Common myeloid progenitor, CD34-positive (primary cell): ENCODE measurements around the gene BFSP2.
A peak's percentile ranks its signal among the peaks of the same experiment; 100 is the strongest.
"Not testable (repeated sequence)": the region's sequence is repeated elsewhere in the genome, so short reads cannot be mapped to it uniquely, and the experiment has no call there.

Experiments used
- CTCF ChIA-PET: fragments of 350-600 bp; sonication (Branson Sonifier 250); formaldehyde crosslinking; loops from one replicate; lab custom pipeline; 2021; ENCODE audit warnings: antibody characterized with exemption; lab: Charles Lee
- POLR2A ChIA-PET: fragments of 350-600 bp; sonication (Branson Sonifier 250); formaldehyde crosslinking; loops from one replicate; lab custom pipeline; 2021; ENCODE audit warnings: antibody characterized with exemption; lab: Charles Lee
- DNase-seq, 3 donors: peaks; one replicate each; pipeline versions ENCODE4 v3.0.0 to v3.0.0-alpha.2; 2013
- H3K27ac ChIP-seq, 2 experiments: 1 replicate in 1 of 2; 2 replicates in 1 of 2; pipeline ENCODE4 v1.7.0; 2013; ENCODE audit warnings: inconsistent platforms in 2 of 2, low read length in 2 of 2, mild to moderate bottlenecking in 2 of 2, low read depth in 1 of 2, moderate library complexity in 1 of 2; ENCODE audit not compliant: severe bottlenecking in 2 of 2, insufficient read depth in 1 of 2, poor library complexity in 1 of 2
- H3K27me3 ChIP-seq, 5 experiments: replicated peaks in 2 of 5; 1 replicate in 3 of 5; 2 replicates in 2 of 5; pipeline versions ENCODE4 v1.6.1 to v1.7.0; 2013; ENCODE audit warnings: low read length in 4 of 5, mild to moderate bottlenecking in 2 of 5, moderate library complexity in 2 of 5, inconsistent platforms in 1 of 5; ENCODE audit not compliant: insufficient read depth in 5 of 5, control insufficient read depth in 4 of 5
- H3K36me3 ChIP-seq, 4 experiments: 1 replicate in 2 of 4; 2 replicates in 2 of 4; pipeline versions ENCODE4 v1.6.1 to v1.7.0; 2013; ENCODE audit warnings: low read length in 3 of 4, control low read depth in 1 of 4, mild to moderate bottlenecking in 1 of 4; ENCODE audit not compliant: control insufficient read depth in 4 of 4, insufficient read depth in 4 of 4
- H3K4me1 ChIP-seq, 4 experiments: 1 replicate in 3 of 4; 2 replicates in 1 of 4; pipeline versions ENCODE4 v1.6.1 to v1.7.1; 2013; ENCODE audit warnings: low read length in 3 of 4, mild to moderate bottlenecking in 3 of 4, control low read depth in 1 of 4, inconsistent platforms in 1 of 4, moderate library complexity in 1 of 4; ENCODE audit not compliant: control insufficient read depth in 4 of 4, insufficient read depth in 4 of 4; ENCODE audit errors: control extremely low read depth in 1 of 4
- H3K4me3 ChIP-seq, 7 experiments: 1 replicate in 4 of 7; 2 replicates in 3 of 7; pipeline versions ENCODE4 v1.5.1 to v1.7.0; 2013; ENCODE audit warnings: mild to moderate bottlenecking in 7 of 7, low read length in 6 of 7, moderate library complexity in 6 of 7, inconsistent platforms in 2 of 7, low read depth in 2 of 7, control low read depth in 1 of 7; ENCODE audit not compliant: insufficient read depth in 4 of 7, control insufficient read depth in 1 of 7; ENCODE audit errors: extremely low read depth in 1 of 7
- H3K9me3 ChIP-seq, 5 experiments: 1 replicate in 4 of 5; 2 replicates in 1 of 5; pipeline versions ENCODE4 v1.6.1 to v1.7.1; 2013; ENCODE audit warnings: low read length in 4 of 5, mild to moderate bottlenecking in 2 of 5, inconsistent platforms in 1 of 5, low read depth in 1 of 5, moderate library complexity in 1 of 5; ENCODE audit not compliant: control insufficient read depth in 4 of 5, insufficient read depth in 2 of 5; ENCODE audit errors: control extremely low read depth in 1 of 5
- WGBS: methylation state at CpG from one replicate; pipeline ENCODE4 v1.1.5; 2013; ENCODE audit not compliant: insufficient coverage; 5-methylcytosine and 5-hydroxymethylcytosine counted together

Gene BFSP2

DNA sequence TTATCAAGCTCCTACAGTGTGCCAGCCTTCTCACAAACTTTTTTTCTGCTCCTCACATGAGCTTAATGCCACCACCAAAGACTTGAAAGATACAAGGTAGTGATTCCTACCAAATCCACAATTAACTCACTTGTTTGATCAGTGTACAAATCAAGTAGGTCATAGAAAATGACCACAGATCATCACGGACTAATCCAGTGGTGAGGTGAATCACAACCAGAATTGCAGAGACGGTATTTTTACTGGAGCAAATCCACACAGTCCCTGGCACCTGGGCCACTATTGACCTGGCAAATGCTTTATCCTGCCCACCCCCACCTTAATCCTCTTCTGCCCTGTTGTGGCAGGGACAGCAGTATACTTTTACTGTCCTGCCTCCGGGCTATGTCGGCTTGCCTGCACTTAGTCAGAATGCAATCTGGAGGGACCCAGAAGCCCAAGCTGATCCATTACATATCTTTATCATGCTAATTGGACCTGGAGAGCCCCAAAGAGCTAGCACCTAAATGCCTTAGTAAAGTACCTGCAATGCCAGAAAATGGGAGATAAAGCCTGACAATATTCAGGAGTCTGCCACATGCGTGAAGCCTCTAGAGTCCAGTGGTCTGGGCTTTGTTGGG, 89.7 kb downstream of the BFSP2 start:
- Histone ChIP-seq H3K36me3 (no peaks in the 10 kb centered on the region), H3K27ac (no peak overlapping the region), H3K4me1 (no peaks in the 10 kb centered on the region), H3K4me3 (no peak overlapping the region), H3K9me3 (peaks cover 1 to 14% (median 11%) of the 10 kb centered on the region in 5 experiments), H3K27me3 (no peaks in the 10 kb centered on the region)
- no peak for DNase-seq
- WGBS: 98% methylated on average over 5 of the region's 5 CpGs
- CTCF ChIA-PET: interaction anchor here (1.0 to 1.9 kb wide), 6 partner anchors 12 to 763 kb away, joined by 5 to 8 read pairs (median 6); no protein-coding TSS in a partner anchor
- POLR2A ChIA-PET: interaction anchor here (1.2 kb wide), 1 partner anchor 84 kb away, joined by 4 read pairs; the partner anchor contains the start of gene CDV3

DNA sequence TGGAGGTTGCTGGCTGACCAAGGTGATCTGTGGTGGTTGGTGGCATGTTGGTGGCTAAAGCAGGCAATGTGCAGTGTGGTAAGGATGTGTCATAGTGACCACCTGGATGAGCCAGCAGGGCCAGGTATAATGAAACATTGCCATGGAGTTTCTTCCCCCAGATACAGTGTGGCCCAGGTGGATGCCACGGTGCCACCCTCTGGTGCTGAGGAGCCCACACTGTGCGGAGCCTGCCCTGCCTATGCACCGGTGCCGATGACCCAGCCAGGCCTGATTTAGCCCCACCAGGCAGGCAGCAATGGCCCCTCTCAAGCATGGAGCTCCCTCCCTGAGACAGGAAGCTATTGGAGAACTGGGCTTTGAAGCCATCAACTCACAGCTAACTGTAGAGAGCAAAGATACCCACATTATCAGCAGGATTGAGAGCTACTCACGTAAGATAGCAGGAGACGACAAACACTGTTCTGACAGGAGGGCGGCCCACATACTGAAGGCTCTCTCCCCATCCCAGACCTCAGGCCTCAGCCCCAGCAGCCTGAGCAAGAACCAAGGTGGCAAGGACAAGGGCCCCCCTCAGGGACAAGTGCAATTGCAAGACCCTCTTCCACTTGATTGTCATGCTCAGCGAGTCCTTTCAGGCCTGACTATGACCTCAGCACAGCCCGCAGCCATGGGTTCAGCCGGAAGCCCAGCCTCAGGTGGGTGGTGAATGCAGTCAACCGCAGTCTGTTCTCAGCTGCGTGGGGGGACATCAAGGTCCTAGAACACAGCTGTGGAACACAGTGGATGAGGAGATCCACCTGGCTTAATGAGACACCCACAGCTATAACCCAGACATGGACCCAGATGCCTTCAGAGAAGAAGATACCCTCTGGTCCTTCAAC, 90.9 kb downstream of the BFSP2 start:
- Histone ChIP-seq H3K36me3 (no peaks in the 10 kb centered on the region), H3K4me3 (no peak overlapping the region), H3K9me3 (peaks cover 0 to 11% (median 11%) of the 10 kb centered on the region in 5 experiments), H3K27ac (no peak overlapping the region), H3K4me1 (no peaks in the 10 kb centered on the region), H3K27me3 (no peaks in the 10 kb centered on the region)
- ChIA-PET POLR2A (no interaction called here), CTCF (interaction anchor here (0.7 to 1.2 kb wide), 4 partner anchors 22 to 128 kb away, joined by 3 to 6 read pairs (median 3); no protein-coding TSS in a partner anchor)
- 98% methylated on average over 7 of the region's 12 CpGs for WGBS
- DNase-seq: no peak

DNA sequence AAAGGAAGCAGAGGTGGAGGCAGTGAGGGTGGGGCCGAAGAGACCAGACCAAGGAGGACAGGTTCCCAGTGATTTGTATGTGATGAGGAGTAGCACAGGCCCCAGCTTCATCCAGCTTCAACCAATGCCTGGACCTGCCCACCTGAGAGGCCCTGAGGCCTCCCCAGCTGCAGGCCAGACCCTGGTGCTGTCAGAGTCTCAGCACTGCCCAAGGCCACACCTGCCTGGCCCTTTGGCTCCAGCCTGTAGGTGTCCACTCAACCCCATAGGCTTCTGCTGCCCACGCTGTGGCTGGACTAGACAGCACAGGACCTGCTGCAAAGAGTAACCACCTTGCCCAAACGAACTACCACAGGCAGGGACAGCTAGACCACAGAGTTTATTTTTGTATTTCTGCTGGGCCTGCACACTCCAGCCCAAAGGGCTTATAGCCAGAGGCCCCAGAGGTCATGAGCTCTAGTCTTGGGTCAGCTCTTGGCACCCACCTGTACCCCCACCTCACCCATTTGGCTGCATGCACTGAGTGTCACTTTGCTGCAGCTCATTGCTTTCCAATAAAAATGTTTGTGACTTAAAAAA, 91.7 kb downstream of the BFSP2 start:
- Histone ChIP-seq H3K27ac (no peak overlapping the region), H3K36me3 (no peaks in the 10 kb centered on the region), H3K27me3 (no peaks in the 10 kb centered on the region), H3K4me3 (no peak overlapping the region), H3K9me3 (peaks cover 0 to 7% (median 6%) of the 10 kb centered on the region in 5 experiments), H3K4me1 (no peaks in the 10 kb centered on the region)
- WGBS: 85% methylated on average over 3 of the region's 3 CpGs
- POLR2A ChIA-PET: no interaction called here
- DNase-seq: no peak
- CTCF ChIA-PET: interaction anchor here (1.0 to 1.2 kb wide), 2 partner anchors 22 to 87 kb away, joined by 3 read pairs; no protein-coding TSS in a partner anchor

DNA sequence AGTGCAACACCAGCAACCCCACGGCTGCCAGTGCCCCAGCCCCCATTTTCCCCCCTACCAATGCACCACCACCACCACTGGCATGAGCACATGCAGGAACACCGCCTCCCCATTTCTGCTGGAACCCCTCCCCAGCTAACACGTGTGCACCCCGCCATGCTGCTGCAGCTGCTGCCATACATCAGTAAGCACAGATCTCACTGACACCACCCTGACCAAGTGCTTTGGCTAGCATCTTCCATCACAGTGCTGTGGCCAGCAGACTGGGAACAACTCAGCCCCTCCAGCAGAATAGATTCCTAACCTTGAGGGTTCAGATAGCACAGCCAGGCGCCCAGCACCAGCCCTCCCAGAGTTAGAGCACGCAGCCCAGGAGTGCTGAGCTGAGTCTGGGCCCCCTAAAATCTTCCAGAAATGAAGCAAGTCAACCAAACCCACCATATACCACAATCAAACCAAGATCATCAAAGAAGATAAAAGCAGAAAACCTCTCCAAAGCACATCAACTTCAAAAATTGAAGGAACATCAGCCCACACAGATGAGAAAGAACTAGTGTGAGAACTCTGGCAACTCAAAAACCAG, 92.4 kb downstream of the BFSP2 start:
- no peaks in the 10 kb centered on the region for H3K27me3 ChIP-seq
- no peak overlapping the region for H3K27ac ChIP-seq
- ChIA-PET POLR2A (no interaction called here), CTCF (no interaction called here)
- no peaks in the 10 kb centered on the region for H3K4me1 ChIP-seq
- H3K4me3 ChIP-seq: no peak overlapping the region
- no peak for DNase-seq
- no peaks in the 10 kb centered on the region for H3K36me3 ChIP-seq
- 96% methylated on average over 4 of the region's 6 CpGs for WGBS
- H3K9me3 ChIP-seq: peaks cover 0 to 1% (median 0%) of the 10 kb centered on the region in 5 experiments

DNA sequence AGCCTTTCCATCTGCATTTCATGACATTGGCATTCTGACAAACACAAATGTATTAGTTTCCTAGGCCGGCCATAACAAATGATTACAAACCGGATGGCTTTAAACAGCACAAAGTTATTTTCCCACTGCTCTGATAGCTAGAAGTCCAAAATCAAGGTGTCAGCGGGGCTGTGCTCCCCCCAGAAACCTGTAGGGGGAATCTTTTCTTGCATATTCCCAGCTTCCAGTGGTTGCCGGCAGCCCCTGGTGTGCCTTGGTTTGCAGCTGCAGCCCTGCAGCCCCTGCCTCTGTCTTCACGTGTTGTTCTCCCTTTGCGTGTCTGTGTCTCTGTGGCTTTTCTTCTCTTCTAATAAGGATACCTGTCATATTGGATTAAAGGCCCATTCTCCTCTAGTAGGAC, 94.6 kb downstream of the BFSP2 start:
- ChIA-PET CTCF (interaction anchor here (0.9 to 1.5 kb wide), 2 partner anchors 9 to 81 kb away, joined by 3 read pairs; no protein-coding TSS in a partner anchor), POLR2A (no interaction called here)
- H3K4me1 ChIP-seq: peaks cover 0 to 4% (median 0%) of the 10 kb centered on the region in 4 experiments

DNA sequence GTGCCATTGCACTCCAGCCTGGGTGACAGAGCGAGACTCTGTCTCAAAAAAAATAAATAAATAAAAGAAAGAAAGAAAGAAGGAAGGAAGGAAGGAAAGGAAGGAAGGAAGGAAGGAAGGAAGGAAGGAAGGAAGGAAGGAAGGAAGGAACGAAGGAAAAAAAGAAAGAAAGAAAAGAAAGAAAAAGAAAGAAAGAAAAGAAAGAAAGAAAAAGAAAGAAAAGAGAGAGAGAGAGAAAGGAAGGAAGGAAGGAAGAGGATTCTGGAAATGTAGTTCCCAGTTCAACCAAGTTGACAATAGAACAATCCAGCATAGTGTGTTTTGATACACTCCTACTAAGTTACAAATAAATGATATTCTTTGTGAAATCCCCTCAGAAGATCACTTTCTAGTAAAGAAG, 102.7 kb downstream of the BFSP2 start:
- peaks cover 0 to 15% (median 4%) of the 10 kb centered on the region in 4 experiments for H3K4me1 ChIP-seq
- POLR2A ChIA-PET, H3K36me3 ChIP-seq, H3K27me3 ChIP-seq, H3K9me3 ChIP-seq, CTCF ChIA-PET, H3K27ac ChIP-seq, H3K4me3 ChIP-seq, DNase-seq: not testable (repeated sequence)
- WGBS: no CpG with 5 or more reads among the region's 2 CpGs

More for the DNA sequence above, 94.6 kb downstream of the BFSP2 start:
- Histone ChIP-seq H3K27me3 (no peaks in the 10 kb centered on the region), H3K36me3 (no peaks in the 10 kb centered on the region), H3K27ac (no peak overlapping the region), H3K9me3 (no peaks in the 10 kb centered on the region), H3K4me3 (no peak overlapping the region)
- 92% methylated on average over 6 of the region's 6 CpGs for WGBS
- DNase-seq: peak; percentile 13 to 30 (median 21)
